GM21528 (cell line): ENCODE data around the gene OR8B4.
"Not testable (repeated sequence)": the region's sequence is repeated elsewhere in the genome, so short reads cannot be mapped to it uniquely, and the experiment has no call there.

Source experiments
- ATAC-seq: cut with Tn5 transposase; IDR thresholded peaks from one replicate; pipeline ENCODE4 v1.9.1; 2021; ENCODE audit warnings: mild to moderate bottlenecking, moderate library complexity; ENCODE audit not compliant: unreplicated experiment, low FRiP score

The OR8B4 gene

GRCh38 chr11:124424384-124424921 lies at the start of gene OR8B4:
Gene OR8B4 (minus strand): TSS chr11:124424871. CDS start chr11:124424871, 0 bp downstream.
- ATAC-seq, result no peak

GRCh38 chr11:124474079-124474478 lies 49.4 kb upstream of the OR8B4 start:
- ATAC-seq, result no peak

GRCh38 chr11:124473476-124473875 lies 48.8 kb upstream of the OR8B4 start:
- ATAC-seq, result no peak

GRCh38 chr11:124470561-124471227 lies 46.0 kb upstream of the OR8B4 start:
- no peak for ATAC-seq

GRCh38 chr11:124467381-124467927 lies 42.8 kb upstream of the OR8B4 start:
- no peak for ATAC-seq

- ATAC-seq, result no peak
These were observed 40.7 kb upstream of the OR8B4 start for GRCh38 chr11:124465368-124465767.

- ATAC-seq, result no peak
These were observed 39.3 kb upstream of the OR8B4 start for GRCh38 chr11:124463990-124464389.

- no peak for ATAC-seq
These were observed 38.7 kb upstream of the OR8B4 start for GRCh38 chr11:124463324-124463723.

GRCh38 chr11:124460459-124460858 lies 35.8 kb upstream of the OR8B4 start:
- ATAC-seq, result no peak

GRCh38 chr11:124459379-124459778 lies 34.7 kb upstream of the OR8B4 start:
- ATAC-seq, result not testable (repeated sequence)

- no peak for ATAC-seq
These were observed 29.9 kb upstream of the OR8B4 start for GRCh38 chr11:124454552-124454951.

- no peak for ATAC-seq
These were observed 22.2 kb upstream of the OR8B4 start for GRCh38 chr11:124446916-124447315.

GRCh38 chr11:124445646-124446150 lies 21.0 kb upstream of the OR8B4 start, which contains the start of gene OR8B8:
Gene OR8B8 (minus strand): TSS chr11:124445696. CDS start chr11:124441085, 4,611 bp downstream.
- no peak for ATAC-seq

- ATAC-seq, result no peak
These were observed 18.2 kb upstream of the OR8B4 start for GRCh38 chr11:124442847-124443246.

GRCh38 chr11:124442442-124442841 lies 17.8 kb upstream of the OR8B4 start:
- no peak for ATAC-seq

- ATAC-seq, result no peak
These were observed 16.8 kb upstream of the OR8B4 start for GRCh38 chr11:124441519-124441918.

GRCh38 chr11:124441081-124441480 lies 16.4 kb upstream of the OR8B4 start:
- no peak for ATAC-seq

GRCh38 chr11:124440608-124441007 lies 15.9 kb upstream of the OR8B4 start:
- ATAC-seq, result no peak

GRCh38 chr11:124434699-124435098 lies 10.0 kb upstream of the OR8B4 start:
- ATAC-seq, result no peak

- ATAC-seq, result no peak
These were observed 4.9 kb upstream of the OR8B4 start for GRCh38 chr11:124429599-124429998.

- ATAC-seq, result no peak
These were observed 3.6 kb downstream of the OR8B4 start for GRCh38 chr11:124421043-124421442.
